Activated naive CD4-positive, alpha-beta T cell (primary cell): ENCODE data around the gene ARHGEF12.

ENCODE experiments used
- DNase-seq, 4 experiments: peaks; one replicate each; lab custom pipeline; 2025; lab: John Stamatoyannopoulos, UW

Gene ARHGEF12

GRCh38 chr11:120431633-120432032 lies 95.4 kb downstream of the ARHGEF12 start:
- no peak for DNase-seq

- DNase-seq = no peak
Observed at GRCh38 chr11:120432056-120433018, 96.1 kb downstream of the ARHGEF12 start.

GRCh38 chr11:120441592-120441991 lies 105.4 kb downstream of the ARHGEF12 start:
- no peak for DNase-seq

- DNase-seq = no peak
Observed at GRCh38 chr11:120442031-120442430, 105.8 kb downstream of the ARHGEF12 start.

GRCh38 chr11:120446802-120447201 lies 110.6 kb downstream of the ARHGEF12 start:
- DNase-seq = no peak

- no peak for DNase-seq
Observed at GRCh38 chr11:120448240-120448639, 112.0 kb downstream of the ARHGEF12 start.

GRCh38 chr11:120455487-120455886 lies 119.3 kb downstream of the ARHGEF12 start:
- DNase-seq = no peak

GRCh38 chr11:120457996-120458395 lies 121.8 kb downstream of the ARHGEF12 start:
- DNase-seq = no peak

- no peak for DNase-seq
Observed at GRCh38 chr11:120462825-120463224, 126.6 kb downstream of the ARHGEF12 start.

- no peak for DNase-seq
Observed at GRCh38 chr11:120465921-120466534, 129.8 kb downstream of the ARHGEF12 start.

GRCh38 chr11:120467627-120468026 lies 131.4 kb downstream of the ARHGEF12 start:
- no peak for DNase-seq

- DNase-seq = no peak
Observed at GRCh38 chr11:120471131-120471530, 134.9 kb downstream of the ARHGEF12 start.

GRCh38 chr11:120471994-120472393 lies 135.8 kb downstream of the ARHGEF12 start:
- no peak for DNase-seq

- DNase-seq = no peak
Observed at GRCh38 chr11:120473503-120473902, 137.3 kb downstream of the ARHGEF12 start.

- DNase-seq = no peak
Observed at GRCh38 chr11:120482149-120482548, 145.9 kb downstream of the ARHGEF12 start.

GRCh38 chr11:120484722-120485121 lies 148.5 kb downstream of the ARHGEF12 start:
- no peak for DNase-seq

GRCh38 chr11:120486138-120486537 lies 149.9 kb downstream of the ARHGEF12 start:
- no peak for DNase-seq

GRCh38 chr11:120489799-120490198 lies 153.6 kb downstream of the ARHGEF12 start:
- DNase-seq = no peak

- DNase-seq = no peak
Observed at GRCh38 chr11:120492486-120492885, 156.3 kb downstream of the ARHGEF12 start.

GRCh38 chr11:120494595-120494994 lies 158.4 kb downstream of the ARHGEF12 start:
- no peak for DNase-seq

- DNase-seq = no peak
Observed at GRCh38 chr11:120499088-120499487, 162.9 kb downstream of the ARHGEF12 start.

GRCh38 chr11:120499859-120500258 lies 163.6 kb downstream of the ARHGEF12 start:
- no peak for DNase-seq

- no peak for DNase-seq
Observed at GRCh38 chr11:120500414-120501071, 164.3 kb downstream of the ARHGEF12 start.
